ENCODE results near the gene GPANK1.

GPANK1 gene

GRCh38 chr6:31662124-31662723, 2.6 kb downstream of the GPANK1 start:
- no peak for DNase-seq (ENCODE audit: low spot score)

- no peak for DNase-seq (ENCODE audit: low spot score)
These were observed 3.3 kb downstream of the GPANK1 start for GRCh38 chr6:31661262-31662123.

- DNase-seq (ENCODE audit: low spot score) = peak; percentile 93
These were observed 4.2 kb downstream of the GPANK1 start, which contains the start of gene C6orf47 for GRCh38 chr6:31660381-31661261. Gene C6orf47, minus strand, starts transcription at chr6:31660778. Its CDS starts 831 bp downstream, at chr6:31659947.

- peak; percentile 42 for DNase-seq (ENCODE audit: low spot score)
These were observed 5.0 kb downstream of the GPANK1 start for GRCh38 chr6:31659649-31660380.

GRCh38 chr6:31658983-31659648, 5.7 kb downstream of the GPANK1 start:
- no peak for DNase-seq (ENCODE audit: low spot score)

GRCh38 chr6:31658158-31658688, 6.6 kb downstream of the GPANK1 start:
- DNase-seq (ENCODE audit: low spot score) = no peak

GRCh38 chr6:31657406-31658157, 7.2 kb downstream of the GPANK1 start:
- no peak for DNase-seq (ENCODE audit: low spot score)

- no peak for DNase-seq (ENCODE audit: low spot score)
These were observed 9.2 kb downstream of the GPANK1 start, which contains the start of gene APOM for GRCh38 chr6:31655349-31656237. Gene APOM, plus strand, starts transcription at chr6:31655894. Its CDS starts 73 bp downstream, at chr6:31655967.

GRCh38 chr6:31654574-31655348, 10.0 kb downstream of the GPANK1 start:
- no peak for DNase-seq (ENCODE audit: low spot score)

- peak; percentile 91 for DNase-seq (ENCODE audit: low spot score)
These were observed 11.7 kb downstream of the GPANK1 start for GRCh38 chr6:31652925-31653724.

- DNase-seq (ENCODE audit: low spot score) = peak; percentile 86
These were observed 13.1 kb downstream of the GPANK1 start for GRCh38 chr6:31651602-31652191.

- no peak for DNase-seq (ENCODE audit: low spot score)
These were observed 19.5 kb downstream of the GPANK1 start for GRCh38 chr6:31645325-31645724.

- no peak for DNase-seq (ENCODE audit: low spot score)
These were observed 20.9 kb downstream of the GPANK1 start for GRCh38 chr6:31643818-31644454.

- no peak for DNase-seq (ENCODE audit: low spot score)
These were observed 21.8 kb downstream of the GPANK1 start for GRCh38 chr6:31642798-31643570.

GRCh38 chr6:31641370-31641769, 23.4 kb downstream of the GPANK1 start:
- no peak for DNase-seq (ENCODE audit: low spot score)

GRCh38 chr6:31640612-31641011, 24.2 kb downstream of the GPANK1 start:
- DNase-seq (ENCODE audit: low spot score) = no peak
